GM12865 (cell line): Measurements from ENCODE around the gene MAML3.

Source experiments
- DNase-seq: peaks from one replicate; pipeline ENCODE4 v3.0.0; 2010; ENCODE audit warnings: low read depth
- H3K4me3 ChIP-seq: 2 replicates; pipeline ENCODE4 v1.5.1; 2011; ENCODE audit warnings: mild to moderate bottlenecking, low read depth, low read length, control low read depth
- TF ChIP-seq, protein P1 (sequence below): IDR thresholded peaks from 2 replicates; pipeline ENCODE4 v1.5.1; 2011; ENCODE audit warnings: low read length, control low read depth, low read depth, inconsistent platforms; ENCODE audit not compliant: insufficient read depth; ENCODE audit errors: missing control alignments

The MAML3 gene

DNA sequence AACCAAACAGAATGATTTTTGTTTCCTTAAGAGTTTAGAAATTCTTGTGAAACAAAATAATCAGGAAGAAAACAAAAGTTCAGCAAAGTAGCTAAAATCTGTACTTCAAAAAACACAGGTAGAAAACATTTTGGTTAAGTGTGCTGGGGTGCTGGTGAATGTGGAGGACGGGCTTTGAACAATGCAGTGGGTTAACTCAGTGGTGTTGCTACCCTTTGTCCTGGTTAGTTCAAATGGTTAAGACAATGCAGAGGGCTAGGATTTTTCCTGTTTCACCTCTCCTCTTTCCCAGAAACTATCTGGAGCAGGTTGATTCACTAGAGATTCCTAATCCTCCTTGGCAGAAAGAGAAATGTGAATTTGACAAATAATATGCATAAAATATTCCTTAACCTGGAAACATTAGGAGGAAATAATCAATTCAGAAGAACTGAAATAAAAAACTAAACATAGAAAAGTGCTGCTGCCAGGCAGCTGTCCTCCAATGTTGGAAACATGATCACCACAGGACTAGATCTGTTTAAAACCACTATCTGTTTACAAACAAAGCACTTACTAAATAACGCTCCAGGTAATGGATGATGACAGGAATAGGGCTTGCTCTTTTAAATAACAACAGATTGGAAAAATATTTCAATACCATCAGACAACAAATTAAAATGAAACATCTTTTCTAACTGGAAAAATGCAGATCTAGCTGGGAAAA is 148.9 kb downstream of the MAML3 start:
- H3K4me3 ChIP-seq = no peak overlapping the region
- TF ChIP-seq, protein P1, sequence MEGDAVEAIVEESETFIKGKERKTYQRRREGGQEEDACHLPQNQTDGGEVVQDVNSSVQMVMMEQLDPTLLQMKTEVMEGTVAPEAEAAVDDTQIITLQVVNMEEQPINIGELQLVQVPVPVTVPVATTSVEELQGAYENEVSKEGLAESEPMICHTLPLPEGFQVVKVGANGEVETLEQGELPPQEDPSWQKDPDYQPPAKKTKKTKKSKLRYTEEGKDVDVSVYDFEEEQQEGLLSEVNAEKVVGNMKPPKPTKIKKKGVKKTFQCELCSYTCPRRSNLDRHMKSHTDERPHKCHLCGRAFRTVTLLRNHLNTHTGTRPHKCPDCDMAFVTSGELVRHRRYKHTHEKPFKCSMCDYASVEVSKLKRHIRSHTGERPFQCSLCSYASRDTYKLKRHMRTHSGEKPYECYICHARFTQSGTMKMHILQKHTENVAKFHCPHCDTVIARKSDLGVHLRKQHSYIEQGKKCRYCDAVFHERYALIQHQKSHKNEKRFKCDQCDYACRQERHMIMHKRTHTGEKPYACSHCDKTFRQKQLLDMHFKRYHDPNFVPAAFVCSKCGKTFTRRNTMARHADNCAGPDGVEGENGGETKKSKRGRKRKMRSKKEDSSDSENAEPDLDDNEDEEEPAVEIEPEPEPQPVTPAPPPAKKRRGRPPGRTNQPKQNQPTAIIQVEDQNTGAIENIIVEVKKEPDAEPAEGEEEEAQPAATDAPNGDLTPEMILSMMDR = no peak
- DNase-seq = no peak

DNA sequence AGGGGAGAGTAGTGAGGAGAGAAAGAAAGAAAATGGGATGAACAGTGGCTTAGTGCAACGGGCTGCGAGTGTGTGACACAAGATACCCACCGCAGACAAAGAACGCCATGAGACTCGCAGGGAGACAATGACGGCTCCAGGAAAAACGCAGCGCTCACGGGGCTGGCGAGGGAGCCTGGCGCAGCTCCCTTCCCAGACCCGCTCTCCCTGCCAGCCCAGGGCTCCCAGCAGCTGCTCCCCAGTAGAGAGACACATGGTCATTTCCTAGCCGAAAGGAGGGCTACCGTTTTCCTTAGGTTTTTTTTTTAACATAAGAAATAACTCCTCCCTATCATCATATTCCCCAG is 149.5 kb downstream of the MAML3 start:
- no peak overlapping the region for H3K4me3 ChIP-seq
- no peak for DNase-seq
- TF ChIP-seq, protein P1 = no peak

DNA sequence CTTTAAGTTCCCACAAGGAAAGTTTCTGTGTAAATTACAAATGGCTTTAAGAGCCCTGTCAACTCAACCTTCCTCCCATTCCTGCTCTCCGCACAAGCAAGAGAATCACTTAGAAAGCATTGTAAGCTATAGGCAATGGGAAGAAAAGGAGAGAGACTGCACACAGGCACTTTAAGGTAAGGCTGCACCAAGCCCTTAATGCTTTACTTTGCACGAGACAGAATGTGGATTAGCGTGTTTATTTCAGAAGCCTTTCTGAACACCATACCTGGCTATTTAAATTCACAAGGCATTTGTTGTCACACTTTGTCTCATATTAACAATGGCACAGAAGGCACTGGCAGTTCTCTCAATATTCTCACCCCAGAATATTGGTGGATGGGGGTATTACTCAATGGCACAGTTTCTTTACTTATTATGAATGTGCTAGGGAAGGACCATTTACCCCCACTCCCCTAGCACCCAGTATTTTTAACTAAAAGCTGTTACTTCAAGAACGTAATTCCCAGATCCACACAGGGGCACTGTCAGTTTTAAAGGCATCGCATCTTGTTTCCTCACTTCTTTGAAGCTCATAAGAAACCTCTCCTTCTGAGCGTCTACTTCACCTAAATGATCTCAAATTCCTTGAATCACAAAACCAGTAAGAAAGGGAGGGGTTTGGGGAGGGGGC is 150.0 kb downstream of the MAML3 start:
- H3K4me3 ChIP-seq = no peak overlapping the region
- TF ChIP-seq, protein P1 = no peak
- DNase-seq = no peak

DNA sequence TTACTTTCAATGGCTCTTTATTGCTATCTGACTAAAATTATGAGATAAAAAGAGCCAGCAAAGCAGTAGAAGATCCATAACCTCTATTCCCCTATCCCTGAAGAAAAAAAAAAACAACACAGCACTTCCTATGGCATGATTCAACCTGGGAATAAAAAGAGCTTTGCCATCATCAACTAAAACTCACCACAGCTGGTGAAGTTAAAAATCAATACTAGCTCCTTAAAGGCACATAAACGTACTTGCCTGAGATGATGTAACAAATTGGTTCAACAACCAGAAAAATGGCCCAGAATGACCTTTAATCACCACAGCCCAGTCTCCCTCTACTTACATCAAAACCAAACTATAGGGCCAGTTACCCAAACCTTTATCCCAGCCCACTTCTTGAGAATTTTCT is 153.8 kb downstream of the MAML3 start:
- DNase-seq = no peak
- H3K4me3 ChIP-seq = no peak overlapping the region
- TF ChIP-seq, protein P1 = no peak

DNA sequence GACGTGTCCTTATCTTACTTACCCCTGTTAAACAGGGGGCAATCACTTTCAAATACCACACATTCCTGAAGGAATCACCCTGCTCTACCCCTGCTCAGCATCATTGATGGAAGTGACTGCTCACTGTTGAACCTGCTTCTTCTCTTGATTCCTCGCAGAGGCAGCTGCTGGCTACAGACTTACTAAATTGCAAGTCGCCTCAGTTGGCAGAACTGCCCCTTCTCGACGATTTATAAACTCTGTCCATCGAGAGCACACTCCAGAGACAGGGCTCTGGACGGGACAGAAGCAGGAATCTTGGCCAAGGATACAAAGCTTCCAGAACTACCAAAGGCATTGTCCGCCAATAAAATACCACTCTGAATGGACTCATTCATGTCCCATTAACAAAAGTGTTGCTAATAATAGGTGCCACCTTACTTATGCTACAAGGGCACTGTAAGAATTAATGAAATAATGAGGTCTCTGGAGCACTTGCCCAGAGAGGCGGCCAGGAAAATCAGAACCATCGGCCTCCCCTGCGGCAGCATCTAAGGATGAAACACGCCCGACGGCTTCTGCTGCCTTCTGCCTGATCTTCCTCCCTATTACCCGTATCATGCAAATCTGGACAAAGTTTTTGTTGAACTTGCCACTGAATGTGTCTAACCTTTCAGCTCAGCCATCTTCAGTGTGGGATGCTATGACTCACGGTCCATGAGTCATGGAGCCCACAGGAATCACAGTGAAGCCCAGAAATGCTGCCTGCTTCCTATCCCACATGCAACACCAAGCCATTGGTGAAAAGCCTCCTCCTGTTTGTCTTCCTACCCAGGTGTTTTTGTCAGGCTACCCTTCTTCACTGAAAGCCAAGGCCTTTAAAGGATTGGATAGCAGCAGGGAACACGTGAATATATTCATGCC is 164.9 kb downstream of the MAML3 start:
- no peak overlapping the region for H3K4me3 ChIP-seq
- DNase-seq = no peak
- TF ChIP-seq, protein P1 = no peak

DNA sequence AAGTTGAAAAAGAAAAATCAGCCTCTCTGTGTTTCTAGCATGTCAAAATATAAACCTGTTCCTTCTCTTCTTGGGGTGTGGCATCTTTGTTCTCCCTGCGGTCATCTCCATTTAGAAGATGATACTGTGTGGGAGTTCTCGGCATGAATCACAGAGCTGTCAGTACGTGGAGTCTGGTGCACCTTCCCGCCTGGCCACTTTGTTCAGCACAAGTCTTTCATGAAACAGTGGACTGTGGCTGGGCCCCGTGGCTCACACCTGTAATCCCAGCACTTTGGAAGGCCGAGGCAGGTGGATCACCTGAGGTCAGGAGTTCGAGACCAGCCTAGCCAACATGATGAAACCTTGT is 166.5 kb downstream of the MAML3 start:
- TF ChIP-seq, protein P1 = no peak

More for the DNA sequence above, 166.5 kb downstream of the MAML3 start:
- DNase-seq = no peak
- no peak overlapping the region for H3K4me3 ChIP-seq
